Measurements from ENCODE around the gene DMWD. TPM values are rescaled to one million over a fixed set of nuclear protein-coding genes. Genes with fewer than 3 reads are reported as not detected.

Gene DMWD
- polyA plus RNA-seq, 1 donor (not counting 4 experiments of a cell fraction or from before 2014, with no cell fraction given) = 10.1 TPM

DNA sequence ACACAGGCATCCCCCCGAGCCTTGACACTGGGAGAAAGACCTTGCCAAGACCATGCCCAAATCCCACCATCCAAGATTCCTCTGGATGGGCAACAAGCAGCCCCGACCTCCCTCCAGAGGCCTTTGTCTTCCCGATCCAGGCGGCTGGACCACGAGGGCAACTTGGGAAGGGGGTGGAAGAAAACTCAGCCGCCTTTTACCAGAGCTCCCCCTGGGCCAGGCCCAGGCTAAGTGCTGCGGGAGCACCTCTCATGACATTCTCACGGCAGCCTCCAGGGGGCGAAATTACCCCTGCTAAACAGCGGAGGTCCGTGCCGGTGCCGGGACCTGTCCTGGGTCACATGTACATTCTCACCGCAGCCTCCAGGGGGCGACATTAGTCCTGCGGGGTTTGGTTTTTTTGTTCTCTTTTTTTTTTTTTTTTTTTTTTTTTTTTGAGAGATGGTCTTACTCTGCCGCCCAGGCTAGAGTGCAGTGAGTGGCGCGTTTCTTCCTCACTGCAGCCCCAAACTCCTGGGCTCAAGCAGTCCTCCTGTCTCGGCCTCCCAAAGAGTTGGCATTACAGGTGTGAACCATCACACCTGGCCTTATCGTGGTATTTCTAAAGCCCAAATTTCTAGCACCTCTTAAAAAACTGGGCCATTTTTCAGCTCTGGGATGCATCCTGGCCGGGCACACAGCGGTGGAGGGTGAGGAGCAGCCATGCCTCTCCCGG lies 24.5 kb upstream of the DMWD start:
- Histone ChIP-seq H3K4me2 (ENCODE audit: control insufficient read depth, extremely low read depth, insufficient read depth, low read depth, low read length) (no peak overlapping the region), H3K4me1 (ENCODE audit: control insufficient read depth, extremely low read depth, insufficient read depth, low read length) (peaks cover 22% of the 10 kb centered on the region), H3K27ac (ENCODE audit: control insufficient read depth, insufficient read depth, low read length) (no peak overlapping the region), H3K4me3 (ENCODE audit: control insufficient read depth in 2 of 3, extremely low read depth in 1 of 3, insufficient read depth in 2 of 3, low read depth in 1 of 3, low read length in 3 of 3) (no peak overlapping the region), H3K9me1 (ENCODE audit: control insufficient read depth, extremely low read depth, insufficient read depth, low read length) (no peaks in the 10 kb centered on the region), H3K9me3 (ENCODE audit: control insufficient read depth, low read depth, low read length) (no peaks in the 10 kb centered on the region), H3K9ac (ENCODE audit: control insufficient read depth, extremely low read depth, insufficient read depth, low read length) (peak overlapping the region; percentile 7), H2AFZ (ENCODE audit: control insufficient read depth, low read length) (no peak overlapping the region), H4K20me1 (ENCODE audit: control insufficient read depth, extremely low read depth, insufficient read depth, low read length) (peaks cover 2% of the 10 kb centered on the region), H3K36me3 (ENCODE audit: control insufficient read depth in 2 of 2, extremely low read depth in 1 of 2, insufficient read depth in 2 of 2, low read length in 2 of 2) (peaks cover 4 to 12% of the 10 kb centered on the region in 2 experiments), H3K79me2 (ENCODE audit: control insufficient read depth, insufficient read depth, low read length) (no peaks in the 10 kb centered on the region), H3K27me3 (ENCODE audit: control insufficient read depth, extremely low read depth, insufficient read depth, low read length) (no peaks in the 10 kb centered on the region)
- TF ChIP-seq, protein P1, sequence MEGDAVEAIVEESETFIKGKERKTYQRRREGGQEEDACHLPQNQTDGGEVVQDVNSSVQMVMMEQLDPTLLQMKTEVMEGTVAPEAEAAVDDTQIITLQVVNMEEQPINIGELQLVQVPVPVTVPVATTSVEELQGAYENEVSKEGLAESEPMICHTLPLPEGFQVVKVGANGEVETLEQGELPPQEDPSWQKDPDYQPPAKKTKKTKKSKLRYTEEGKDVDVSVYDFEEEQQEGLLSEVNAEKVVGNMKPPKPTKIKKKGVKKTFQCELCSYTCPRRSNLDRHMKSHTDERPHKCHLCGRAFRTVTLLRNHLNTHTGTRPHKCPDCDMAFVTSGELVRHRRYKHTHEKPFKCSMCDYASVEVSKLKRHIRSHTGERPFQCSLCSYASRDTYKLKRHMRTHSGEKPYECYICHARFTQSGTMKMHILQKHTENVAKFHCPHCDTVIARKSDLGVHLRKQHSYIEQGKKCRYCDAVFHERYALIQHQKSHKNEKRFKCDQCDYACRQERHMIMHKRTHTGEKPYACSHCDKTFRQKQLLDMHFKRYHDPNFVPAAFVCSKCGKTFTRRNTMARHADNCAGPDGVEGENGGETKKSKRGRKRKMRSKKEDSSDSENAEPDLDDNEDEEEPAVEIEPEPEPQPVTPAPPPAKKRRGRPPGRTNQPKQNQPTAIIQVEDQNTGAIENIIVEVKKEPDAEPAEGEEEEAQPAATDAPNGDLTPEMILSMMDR (optimal IDR thresholded peaks at IDR 0.05 in 1 of 3, IDR thresholded peaks at IDR 0.05 in 1 of 3, conservative IDR thresholded peaks at IDR 0.05 in 1 of 3; ENCODE audit: extremely low read depth in 1 of 3, insufficient read depth in 2 of 3, low read length in 3 of 3) = peak; percentile 97 to 100 (median 98)
- no peak for TF ChIP-seq EZH2 (IDR thresholded peaks at IDR 0.05; ENCODE audit: low read length)
- peak; percentile 75 for DNase-seq (ENCODE audit: low read depth, low spot score)
- peak; percentile 69 for FAIRE-seq
- dilution Hi-C loops (cut with MboI; ENCODE audit: extremely low pct_ligation_motif_present, low sequenced_read_pairs) = no loop called here

DNA sequence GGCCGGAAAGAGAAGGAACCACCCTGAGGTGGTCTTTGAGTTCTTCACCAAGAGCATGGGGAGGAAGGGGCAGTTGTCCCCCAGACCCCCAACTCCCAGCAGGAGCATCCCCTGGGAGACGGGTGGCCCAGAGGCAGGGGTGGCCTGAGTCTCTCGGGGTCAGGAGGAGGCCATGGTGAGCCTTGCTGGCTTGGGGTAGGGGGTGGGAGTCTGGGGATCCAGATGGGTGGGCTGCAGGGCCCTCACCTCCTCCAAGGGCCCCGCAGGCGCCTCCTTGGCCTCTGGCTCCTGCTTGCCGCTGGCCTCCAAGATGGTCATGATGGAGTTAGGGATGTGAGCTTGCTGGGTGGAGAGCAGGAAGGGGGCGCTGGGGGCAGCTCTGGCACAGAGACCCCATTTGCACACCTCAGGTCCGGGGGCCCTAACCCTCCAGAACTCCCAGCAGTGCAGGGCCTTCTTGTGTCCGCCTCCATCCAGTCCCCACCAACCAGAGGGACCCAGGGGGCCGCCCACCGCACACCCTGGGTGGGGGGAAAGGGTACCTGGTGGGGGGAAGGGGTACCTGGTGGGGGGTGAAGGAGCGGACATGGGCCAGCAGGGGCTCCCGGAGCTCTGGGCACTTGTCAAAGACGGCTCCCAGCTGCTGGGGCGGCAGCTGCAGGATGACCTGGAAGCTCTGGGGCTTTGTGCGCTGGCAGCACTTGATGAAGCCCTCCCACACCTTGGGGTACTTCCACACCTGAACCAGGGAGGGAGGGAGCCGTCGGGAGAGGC lies 23.8 kb upstream of the DMWD start:
- Histone ChIP-seq H3K9ac (ENCODE audit: control insufficient read depth, extremely low read depth, insufficient read depth, low read length) (no peak overlapping the region), H2AFZ (ENCODE audit: control insufficient read depth, low read length) (no peak overlapping the region), H3K9me1 (ENCODE audit: control insufficient read depth, extremely low read depth, insufficient read depth, low read length) (no peaks in the 10 kb centered on the region), H3K27ac (ENCODE audit: control insufficient read depth, insufficient read depth, low read length) (no peak overlapping the region), H3K4me2 (ENCODE audit: control insufficient read depth, extremely low read depth, insufficient read depth, low read depth, low read length) (no peak overlapping the region), H3K36me3 (ENCODE audit: control insufficient read depth in 2 of 2, extremely low read depth in 1 of 2, insufficient read depth in 2 of 2, low read length in 2 of 2) (peaks cover 4 to 10% of the 10 kb centered on the region in 2 experiments), H3K9me3 (ENCODE audit: control insufficient read depth, low read depth, low read length) (no peaks in the 10 kb centered on the region), H3K4me3 (ENCODE audit: control insufficient read depth in 2 of 3, extremely low read depth in 1 of 3, insufficient read depth in 2 of 3, low read depth in 1 of 3, low read length in 3 of 3) (no peak overlapping the region), H4K20me1 (ENCODE audit: control insufficient read depth, extremely low read depth, insufficient read depth, low read length) (peaks cover 2% of the 10 kb centered on the region), H3K79me2 (ENCODE audit: control insufficient read depth, insufficient read depth, low read length) (no peaks in the 10 kb centered on the region), H3K27me3 (ENCODE audit: control insufficient read depth, extremely low read depth, insufficient read depth, low read length) (no peaks in the 10 kb centered on the region), H3K4me1 (ENCODE audit: control insufficient read depth, extremely low read depth, insufficient read depth, low read length) (peaks cover 23% of the 10 kb centered on the region)
- dilution Hi-C loops (cut with MboI; ENCODE audit: extremely low pct_ligation_motif_present, low sequenced_read_pairs) = no loop called here
- FAIRE-seq (no peak), DNase-seq (ENCODE audit: low read depth, low spot score) (no peak)
- no peak for TF ChIP-seq EZH2 (IDR thresholded peaks at IDR 0.05; ENCODE audit: low read length)
- TF ChIP-seq, protein P1 (optimal IDR thresholded peaks at IDR 0.05 in 1 of 3, IDR thresholded peaks at IDR 0.05 in 1 of 3, conservative IDR thresholded peaks at IDR 0.05 in 1 of 3; ENCODE audit: extremely low read depth in 1 of 3, insufficient read depth in 2 of 3, low read length in 3 of 3) = no peak
